Esophagus muscularis mucosa (tissue), 4 donors: ENCODE measurements around the gene NFKBIL1. TPM values are rescaled to one million over a fixed set of nuclear protein-coding genes. Genes with fewer than 3 reads are reported as not detected.
"Not testable (repeated sequence)": the region's sequence is repeated elsewhere in the genome, so short reads cannot be mapped to it uniquely, and the experiment has no call there.

Experiments
- DNase-seq: peaks from one replicate; pipeline ENCODE4 v3.0.0-alpha.2; 2017; ENCODE audit errors: extremely low spot score
- H3K27ac ChIP-seq, 4 donors: fragments of 200-600 bp; sonication (generic); replicated peaks in 1 of 4; 1 replicate in 3 of 4; 2 replicates in 1 of 4; pipeline ENCODE4 v1.5.1; 2016 to 2019; ENCODE audit warnings: mild to moderate bottlenecking in 1 of 4
- H3K27me3 ChIP-seq, 4 donors: fragments of 200-600 bp; sonication (generic); one replicate each; pipeline versions ENCODE4 v1.5.1 to v1.6.0; 2016 to 2019
- H3K36me3 ChIP-seq, 4 donors: fragments of 200-600 bp; sonication (generic); one replicate each; pipeline ENCODE4 v1.5.1; 2016 to 2019
- H3K4me1 ChIP-seq, 4 donors: fragments of 200-600 bp; sonication (generic); one replicate each; pipeline ENCODE4 v1.5.1; 2016 to 2019
- H3K4me3 ChIP-seq, 4 donors: fragments of 200-600 bp; sonication (generic); 1 replicate in 2 of 4; 2 replicates in 2 of 4; pipeline ENCODE4 v1.5.1; 2016 to 2019; ENCODE audit warnings: mild to moderate bottlenecking in 4 of 4, moderate library complexity in 1 of 4
- H3K9me3 ChIP-seq, 4 donors: fragments of 200-600 bp; sonication (generic); 1 replicate in 3 of 4; 2 replicates in 1 of 4; pipeline ENCODE4 v1.5.1; 2016 to 2019
- CTCF ChIP-seq, 3 experiments: fragments of 200-600 bp in 2 of 3; fragments of 450-650 bp in 1 of 3; sonication (generic) in 2 of 3; IDR thresholded peaks; one replicate each; pipeline ENCODE4 v1.5.1; 2017 to 2019; ENCODE audit warnings: antibody characterized with exemption in 3 of 3, mild to moderate bottlenecking in 2 of 3, moderate library complexity in 1 of 3
- EP300 ChIP-seq: sonication (generic); formaldehyde crosslinking; IDR thresholded peaks from one replicate; pipeline ENCODE4 v1.6.1; 2017; ENCODE audit warnings: antibody characterized with exemption
- POLR2A ChIP-seq: fragments of 450-650 bp; IDR thresholded peaks from one replicate; pipeline ENCODE4 v1.6.1; 2017; ENCODE audit warnings: antibody characterized with exemption, moderate library complexity, mild to moderate bottlenecking, low read depth
- POLR2AphosphoS5 ChIP-seq, 2 donors: sonication (generic); formaldehyde crosslinking; IDR thresholded peaks; one replicate each; pipeline ENCODE4 v1.6.1; 2017; ENCODE audit warnings: antibody characterized with exemption in 2 of 2
- WGBS: methylation state at CpG from one replicate; pipeline ENCODE4 v1.1.5; 2018; 5-methylcytosine and 5-hydroxymethylcytosine counted together
- intact Hi-C: fragments of 100-400 bp; cut with DNase I; formaldehyde crosslinking; loops from one replicate; pipeline ENCODE4 v1.15.1; 2023
- total RNA-seq, 4 donors: library from RNA; depleted of rRNA; stranded (reverse); fragments of >200 nt; gene quantifications; one replicate each; pipeline versions ENCODE4 v1.1.0 to v1.2.1, GENCODE V29; 2016

Gene NFKBIL1
- total RNA-seq, 4 donors from 2014 or later: 24.4 to 42.6 (median 29.6) TPM

- H3K27me3 ChIP-seq, DNase-seq, H3K9me3 ChIP-seq, H3K27ac ChIP-seq, H3K4me3 ChIP-seq, intact Hi-C loops: not testable (repeated sequence)
- WGBS: 51% methylated on average over 5 of the region's 5 CpGs
- Histone ChIP-seq H3K4me1 (peaks cover 12 to 46% (median 36%) of the 10 kb centered on the region in 4 donors), H3K36me3 (peaks cover 16 to 73% (median 41%) of the 10 kb centered on the region in 4 donors)
- TF ChIP-seq CTCF (IDR thresholded peaks at IDR 0.05): peak; percentile 11 to 43 (median 31)
Measured at GRCh38 chr6:31551371-31551770, 4.0 kb downstream of the NFKBIL1 start.

GRCh38 chr6:31556307-31556706 is 8.9 kb downstream of the NFKBIL1 start:
- intact Hi-C loops: no loop called here
- no peak overlapping the region for H3K27ac ChIP-seq
- peaks cover 33 to 46% (median 42%) of the 10 kb centered on the region in 4 donors for H3K4me1 ChIP-seq
- no peaks in the 10 kb centered on the region for H3K27me3 ChIP-seq
- WGBS: 74% methylated on average over 3 of the region's 3 CpGs
- no peak for TF ChIP-seq POLR2AphosphoS5 (IDR thresholded peaks at IDR 0.05)
- TF ChIP-seq POLR2A: no peak
- TF ChIP-seq CTCF (IDR thresholded peaks at IDR 0.05): no peak
- no peak for TF ChIP-seq EP300
- peaks cover 26 to 88% (median 50%) of the 10 kb centered on the region in 4 donors for H3K36me3 ChIP-seq
- H3K4me3 ChIP-seq: no peak overlapping the region
- DNase-seq: no peak
- no peaks in the 10 kb centered on the region for H3K9me3 ChIP-seq

GRCh38 chr6:31557443-31558317 is 10.3 kb downstream of the NFKBIL1 start:
- Histone ChIP-seq H3K4me1 (peaks cover 33 to 46% (median 39%) of the 10 kb centered on the region in 4 donors), H3K9me3 (no peaks in the 10 kb centered on the region), H3K27me3 (no peaks in the 10 kb centered on the region), H3K27ac (peak overlapping the region in 3 of 4 donors; percentile 2 to 60 (median 59)), H3K36me3 (peaks cover 26 to 76% (median 45%) of the 10 kb centered on the region in 4 donors), H3K4me3 (no peak overlapping the region)
- intact Hi-C loops: no loop called here
- no peak for DNase-seq
- 76% methylated on average over 23 of the region's 24 CpGs for WGBS
- TF ChIP-seq CTCF (IDR thresholded peaks at IDR 0.05) (no peak), POLR2A (no peak), EP300 (no peak), POLR2AphosphoS5 (IDR thresholded peaks at IDR 0.05) (no peak)

- no peak for DNase-seq
- Histone ChIP-seq H3K27me3 (no peaks in the 10 kb centered on the region), H3K9me3 (no peaks in the 10 kb centered on the region), H3K27ac (peak overlapping the region in 3 of 4 donors; percentile 2 to 60 (median 59)), H3K4me1 (peaks cover 33 to 46% (median 39%) of the 10 kb centered on the region in 4 donors), H3K4me3 (no peak overlapping the region), H3K36me3 (peaks cover 26 to 71% (median 43%) of the 10 kb centered on the region in 4 donors)
- TF ChIP-seq POLR2AphosphoS5 (IDR thresholded peaks at IDR 0.05): no peak
- no peak for TF ChIP-seq POLR2A
- TF ChIP-seq CTCF (IDR thresholded peaks at IDR 0.05): no peak
- no peak for TF ChIP-seq EP300
- 76% methylated on average over 7 of the region's 8 CpGs for WGBS
- intact Hi-C loops: no loop called here
Measured at GRCh38 chr6:31558318-31558625, 10.9 kb downstream of the NFKBIL1 start.
